ENCODE measurements around the gene PA2G4.

The PA2G4 gene

DNA sequence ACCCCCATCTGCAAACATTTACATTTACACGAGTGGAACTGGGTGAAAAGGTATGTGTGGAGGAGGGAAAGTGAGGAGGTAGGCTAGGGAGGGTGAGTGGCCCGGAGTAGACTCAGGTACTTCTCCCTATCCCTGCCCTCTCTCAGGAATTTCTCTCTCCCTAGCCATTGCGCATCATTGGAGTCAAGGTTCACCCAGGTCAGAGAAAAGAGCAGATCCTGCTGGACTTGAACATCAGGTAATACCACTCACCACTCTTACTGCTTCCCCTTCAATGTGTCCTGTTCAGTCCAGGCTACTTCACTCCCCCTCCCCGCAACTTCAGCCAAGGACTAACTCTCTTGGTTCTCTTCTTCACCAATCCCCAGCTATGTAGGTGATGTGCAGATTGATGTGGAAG, 26.5 kb downstream of the PA2G4 start:
- no peak overlapping the region for H3K4me3 ChIP-seq (ENCODE audit: low read length)
- no peak for DNase-seq (ENCODE audit: low read depth)
- TF ChIP-seq, protein P1, sequence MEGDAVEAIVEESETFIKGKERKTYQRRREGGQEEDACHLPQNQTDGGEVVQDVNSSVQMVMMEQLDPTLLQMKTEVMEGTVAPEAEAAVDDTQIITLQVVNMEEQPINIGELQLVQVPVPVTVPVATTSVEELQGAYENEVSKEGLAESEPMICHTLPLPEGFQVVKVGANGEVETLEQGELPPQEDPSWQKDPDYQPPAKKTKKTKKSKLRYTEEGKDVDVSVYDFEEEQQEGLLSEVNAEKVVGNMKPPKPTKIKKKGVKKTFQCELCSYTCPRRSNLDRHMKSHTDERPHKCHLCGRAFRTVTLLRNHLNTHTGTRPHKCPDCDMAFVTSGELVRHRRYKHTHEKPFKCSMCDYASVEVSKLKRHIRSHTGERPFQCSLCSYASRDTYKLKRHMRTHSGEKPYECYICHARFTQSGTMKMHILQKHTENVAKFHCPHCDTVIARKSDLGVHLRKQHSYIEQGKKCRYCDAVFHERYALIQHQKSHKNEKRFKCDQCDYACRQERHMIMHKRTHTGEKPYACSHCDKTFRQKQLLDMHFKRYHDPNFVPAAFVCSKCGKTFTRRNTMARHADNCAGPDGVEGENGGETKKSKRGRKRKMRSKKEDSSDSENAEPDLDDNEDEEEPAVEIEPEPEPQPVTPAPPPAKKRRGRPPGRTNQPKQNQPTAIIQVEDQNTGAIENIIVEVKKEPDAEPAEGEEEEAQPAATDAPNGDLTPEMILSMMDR (IDR thresholded peaks at IDR 0.05; ENCODE audit: insufficient read depth, low read depth, low read length, missing control alignments), result no peak

DNA sequence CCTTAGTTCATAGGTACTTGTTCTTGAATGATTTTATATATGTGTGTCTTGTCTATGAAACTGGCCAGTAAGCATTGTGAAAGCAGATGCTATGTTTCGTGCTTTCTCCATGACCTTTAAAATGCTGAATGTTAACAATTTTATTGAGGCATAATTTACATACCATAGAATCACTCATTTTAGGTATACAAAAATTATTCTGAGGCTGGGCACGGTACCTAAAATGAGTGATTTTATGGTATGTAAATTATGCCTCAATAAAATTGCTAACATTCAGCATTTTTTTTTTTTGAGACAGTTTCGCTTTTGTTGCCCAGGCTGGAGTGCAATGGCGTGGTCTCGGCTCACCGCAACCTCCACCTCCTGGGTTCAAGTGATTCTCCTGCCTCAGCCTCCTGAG, 30.5 kb downstream of the PA2G4 start:
- TF ChIP-seq, protein P1 (IDR thresholded peaks at IDR 0.05; ENCODE audit: insufficient read depth, low read depth, low read length, missing control alignments), result no peak
- H3K4me3 ChIP-seq (ENCODE audit: low read length), result no peak overlapping the region
- no peak for DNase-seq (ENCODE audit: low read depth)

DNA sequence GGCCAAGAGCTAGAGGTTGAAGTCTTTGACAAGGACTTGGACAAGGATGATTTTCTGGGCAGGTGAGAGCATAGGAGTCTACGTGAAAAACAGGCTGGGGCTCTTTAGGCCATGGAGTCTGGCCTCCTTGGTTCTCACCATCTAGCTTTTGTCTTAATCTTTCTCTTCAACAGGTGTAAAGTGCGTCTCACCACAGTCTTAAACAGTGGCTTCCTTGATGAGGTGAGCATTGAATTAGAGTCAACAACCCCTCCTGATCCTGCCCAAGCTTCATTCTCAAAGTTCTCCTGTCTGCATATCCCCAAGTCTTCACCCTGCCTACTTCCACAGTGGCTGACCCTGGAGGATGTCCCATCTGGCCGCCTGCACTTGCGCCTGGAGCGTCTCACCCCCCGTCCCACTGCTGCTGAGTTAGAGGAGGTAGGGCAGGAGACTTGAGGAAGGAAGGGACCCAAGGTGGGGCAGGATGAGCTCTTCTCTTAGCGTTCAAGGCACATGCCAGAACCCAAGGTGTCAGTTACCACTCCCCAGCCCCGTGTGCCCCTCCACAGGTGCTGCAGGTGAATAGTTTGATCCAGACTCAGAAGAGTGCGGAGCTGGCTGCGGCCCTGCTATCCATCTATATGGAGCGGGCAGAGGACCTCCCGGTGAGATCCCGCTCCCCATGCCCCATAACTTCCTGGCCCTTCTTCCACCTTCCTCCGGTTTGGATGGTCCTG, 33.7 kb downstream of the PA2G4 start:
- TF ChIP-seq, protein P1 (IDR thresholded peaks at IDR 0.05; ENCODE audit: insufficient read depth, low read depth, low read length, missing control alignments), result no peak
- no peak overlapping the region for H3K4me3 ChIP-seq (ENCODE audit: low read length)
- no peak for DNase-seq (ENCODE audit: low read depth)

DNA sequence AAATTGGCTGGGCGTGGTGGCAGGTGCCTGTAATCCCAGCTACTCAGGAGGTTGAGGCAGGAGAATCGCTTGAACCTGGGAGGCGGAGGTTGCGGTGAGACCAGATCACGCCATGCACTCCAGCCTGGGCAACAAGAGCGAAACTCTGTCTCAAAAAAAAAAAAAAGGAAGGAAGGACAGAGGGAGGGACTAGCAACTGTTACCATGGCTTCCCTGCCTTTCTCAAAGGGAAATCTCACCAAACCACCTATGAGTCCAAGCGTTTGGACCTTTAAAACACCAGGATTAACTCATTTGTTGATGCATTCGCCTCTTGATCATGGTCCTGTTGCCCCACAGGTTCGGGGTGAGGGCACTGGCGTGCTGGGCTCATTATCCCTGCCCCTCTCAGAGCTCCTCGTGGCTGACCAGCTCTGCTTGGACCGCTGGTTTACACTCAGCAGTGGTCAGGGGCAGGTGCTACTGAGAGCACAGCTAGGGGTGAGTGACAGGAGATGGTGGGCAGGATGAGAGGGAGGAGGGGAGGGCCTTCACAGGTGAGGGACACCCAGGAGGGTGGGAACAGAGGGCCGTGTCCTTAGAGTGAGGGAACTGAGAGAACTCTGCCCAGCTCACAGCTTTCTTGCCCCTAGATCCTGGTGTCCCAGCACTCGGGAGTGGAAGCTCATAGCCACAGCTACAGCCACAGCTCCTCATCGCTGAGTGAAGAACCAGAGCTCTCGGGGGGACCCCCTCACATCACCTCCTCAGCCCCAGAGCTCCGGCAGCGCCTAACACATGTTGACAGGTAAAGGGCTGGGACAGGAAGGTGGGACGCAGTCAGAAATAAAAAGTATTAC, 37.8 kb downstream of the PA2G4 start:
- no peak overlapping the region for H3K4me3 ChIP-seq (ENCODE audit: low read length)
- TF ChIP-seq, protein P1 (IDR thresholded peaks at IDR 0.05; ENCODE audit: insufficient read depth, low read depth, low read length, missing control alignments), result no peak
- no peak for DNase-seq (ENCODE audit: low read depth)

DNA sequence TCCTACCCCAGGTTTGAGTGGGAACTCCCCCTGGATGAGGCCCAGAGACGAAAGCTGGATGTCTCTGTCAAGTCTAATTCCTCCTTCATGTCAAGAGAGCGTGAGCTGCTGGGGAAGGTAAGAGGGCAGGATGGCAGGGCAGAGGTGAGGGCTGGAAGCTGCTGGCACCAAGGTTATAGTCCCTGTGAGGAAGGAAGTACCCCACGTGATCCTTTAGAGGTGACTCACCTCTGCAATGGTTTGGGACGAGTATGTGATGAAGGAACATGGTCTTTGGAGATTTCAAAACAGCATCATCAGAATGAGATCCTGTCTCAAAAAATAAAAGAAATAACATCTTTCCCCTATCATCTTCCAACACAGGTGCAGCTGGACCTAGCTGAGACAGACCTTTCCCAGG, 38.9 kb downstream of the PA2G4 start:
- TF ChIP-seq, protein P1 (IDR thresholded peaks at IDR 0.05; ENCODE audit: insufficient read depth, low read depth, low read length, missing control alignments), result no peak
- DNase-seq (ENCODE audit: low read depth), result no peak
- no peak overlapping the region for H3K4me3 ChIP-seq (ENCODE audit: low read length)

DNA sequence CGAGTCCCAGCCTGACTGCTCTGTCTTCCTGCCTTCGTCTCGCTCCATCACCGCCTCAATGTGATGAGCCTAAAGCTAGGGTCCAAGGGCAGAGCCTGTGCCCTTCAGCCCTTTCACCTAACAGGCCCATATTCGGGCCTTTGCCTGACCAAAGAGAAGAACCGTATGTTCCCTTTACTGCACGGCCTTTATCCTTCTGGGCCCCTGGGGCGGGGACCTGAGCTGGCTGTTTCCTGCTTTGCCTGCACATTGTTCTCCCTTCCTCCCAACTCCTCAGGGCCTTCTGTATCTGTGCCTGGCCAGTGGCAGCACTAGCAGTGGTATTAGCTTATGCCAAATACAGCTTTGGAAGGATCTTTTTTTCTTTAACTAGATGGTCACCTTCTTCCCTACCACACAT, 39.5 kb downstream of the PA2G4 start:
- no peak overlapping the region for H3K4me3 ChIP-seq (ENCODE audit: low read length)
- TF ChIP-seq, protein P1 (IDR thresholded peaks at IDR 0.05; ENCODE audit: insufficient read depth, low read depth, low read length, missing control alignments), result no peak
- DNase-seq (ENCODE audit: low read depth), result no peak

All from epithelial cell of esophagus (primary cell).